ENCODE data around the gene AQP11.

Gene AQP11

GRCh38 chr11:77654770-77655434, 65.1 kb downstream of the AQP11 start:
- in situ Hi-C loops (cut with HindIII; ENCODE audit: low sequenced_read_pairs) = no loop called here

GRCh38 chr11:77656362-77656761, 66.6 kb downstream of the AQP11 start:
- in situ Hi-C loops (cut with HindIII; ENCODE audit: low sequenced_read_pairs) = no loop called here

- in situ Hi-C loops (cut with HindIII; ENCODE audit: low sequenced_read_pairs) = no loop called here
These were observed 68.7 kb downstream of the AQP11 start for GRCh38 chr11:77658213-77659013.

Data from endothelial cell of hepatic sinusoid (primary cell).